GM19452 (cell line): ENCODE results near the gene KRTAP19-4.
"Not testable (repeated sequence)": the region's sequence is repeated elsewhere in the genome, so short reads cannot be mapped to it uniquely, and the experiment has no call there.

Experiments used
- ATAC-seq: cut with Tn5 transposase; IDR thresholded peaks from one replicate; pipeline ENCODE4 v1.9.1; 2021; ENCODE audit not compliant: unreplicated experiment

KRTAP19-4 gene, protein sequence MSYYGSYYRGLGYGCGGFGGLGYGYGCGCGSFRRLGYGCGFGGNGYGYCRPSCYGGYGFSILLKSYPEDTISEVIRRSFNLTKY

DNA sequence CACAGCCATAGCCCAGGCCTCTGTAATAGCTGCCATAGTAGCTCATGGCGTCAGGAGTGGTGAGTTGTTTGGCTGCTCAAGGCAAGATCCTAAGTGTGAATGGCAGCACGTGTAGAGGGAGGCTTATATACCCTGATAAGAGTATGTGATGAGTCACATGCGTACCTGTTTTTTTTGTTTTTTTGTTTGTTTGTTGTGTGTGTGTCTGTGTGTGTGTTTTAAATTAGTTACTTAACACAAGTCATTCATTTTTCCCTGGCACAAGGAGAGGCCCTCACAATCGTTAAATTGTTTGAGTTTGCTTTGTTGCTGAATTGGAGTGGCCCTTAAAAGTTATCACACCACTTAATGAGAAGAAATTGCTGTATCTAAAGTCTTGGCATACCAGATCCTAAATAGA is at the start of gene KRTAP19-4:
TSS of gene KRTAP19-4 (minus strand) at position 101 of the 400 bp plus-strand sequence. CDS start at position 46, 55 bp downstream.
- no peak for ATAC-seq

DNA sequence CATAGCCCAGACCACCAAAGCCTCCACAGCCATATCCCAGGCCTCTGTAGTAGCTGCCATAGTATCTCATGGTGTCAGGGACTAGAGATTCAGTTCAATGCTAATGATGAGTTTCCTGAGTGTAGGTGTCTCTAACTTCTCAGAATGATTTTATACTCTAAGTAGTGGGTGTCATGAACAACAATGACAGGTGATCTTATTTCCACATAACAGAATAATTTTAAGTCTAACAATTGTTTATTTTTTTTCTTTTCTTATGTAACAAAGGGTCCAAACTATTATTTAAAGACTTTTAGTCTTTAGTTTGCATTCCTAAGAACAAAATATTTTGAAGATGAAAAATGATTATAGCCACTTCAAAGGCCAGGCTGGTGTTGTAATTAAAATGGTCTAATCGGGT is 44.8 kb upstream of the KRTAP19-4 start, which contains the start of gene KRTAP19-6:
TSS of gene KRTAP19-6 (minus strand) at position 101 of the 400 bp plus-strand sequence. CDS start at position 70, 31 bp downstream.
- no peak for ATAC-seq

DNA sequence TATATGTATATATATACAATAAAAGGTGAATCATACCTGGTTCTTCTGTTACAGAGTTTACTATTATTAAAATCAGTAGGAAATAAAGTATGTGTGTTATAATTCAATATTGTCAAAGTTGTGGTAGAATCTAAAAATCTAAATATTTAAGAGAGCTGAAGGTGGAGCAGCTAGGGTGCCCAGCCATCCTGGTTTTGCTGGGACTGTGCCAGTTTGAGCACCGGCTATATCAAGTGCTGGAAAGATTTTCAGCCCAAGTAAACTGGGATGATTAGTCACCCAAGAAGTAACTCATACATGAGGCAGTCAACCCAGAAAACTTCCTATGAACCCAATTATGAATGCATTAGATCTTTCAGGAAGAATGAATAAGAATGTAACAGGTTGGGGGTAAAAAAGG is 21.9 kb upstream of the KRTAP19-4 start:
- no peak for ATAC-seq

DNA sequence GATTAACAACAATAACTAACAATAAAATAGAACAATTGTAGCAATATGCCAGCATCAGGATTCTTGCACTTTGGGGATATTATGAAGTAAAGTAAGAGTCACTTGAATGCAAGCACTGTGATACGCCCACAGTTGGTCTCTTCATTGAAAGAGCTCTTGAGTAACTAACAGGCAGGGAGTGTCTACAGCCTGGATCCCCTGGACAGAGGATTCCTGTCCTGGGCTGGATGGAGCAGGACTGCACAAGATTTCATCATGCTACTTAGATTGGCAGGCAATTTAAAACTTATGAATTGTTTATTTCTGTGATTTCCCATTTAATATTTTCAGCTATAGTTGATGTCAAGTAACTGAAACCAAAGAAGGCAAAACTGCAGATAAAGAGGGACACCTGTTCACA is 18.7 kb upstream of the KRTAP19-4 start:
- ATAC-seq: no peak

DNA sequence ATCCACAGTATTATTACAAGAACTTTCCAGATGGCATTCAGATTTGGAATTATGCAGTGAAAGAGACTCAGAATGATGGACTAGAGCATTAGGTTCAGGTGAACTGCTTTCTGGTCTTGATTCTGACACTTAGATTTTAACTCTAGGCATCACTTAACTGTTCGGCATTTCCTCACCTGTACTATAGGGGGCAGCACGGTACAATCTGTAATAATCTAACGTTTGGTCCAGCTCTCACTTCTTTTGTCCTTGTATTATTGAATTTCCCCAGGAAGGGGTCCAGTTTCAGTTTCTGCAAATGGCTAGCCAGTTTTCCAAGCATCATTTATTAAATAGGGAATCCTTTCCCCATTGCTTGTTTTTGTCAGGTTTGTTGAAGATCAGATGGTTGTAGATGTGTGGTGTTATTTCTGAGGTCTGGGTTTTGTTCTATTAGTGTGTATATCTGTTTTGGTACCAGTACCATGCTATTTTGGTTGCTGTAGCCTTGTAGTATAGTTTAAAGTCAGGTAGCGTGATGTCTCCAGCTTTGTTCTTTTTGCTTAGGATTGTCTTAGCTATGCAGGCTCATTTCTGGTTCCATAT is 8.7 kb upstream of the KRTAP19-4 start:
- not testable (repeated sequence) for ATAC-seq

DNA sequence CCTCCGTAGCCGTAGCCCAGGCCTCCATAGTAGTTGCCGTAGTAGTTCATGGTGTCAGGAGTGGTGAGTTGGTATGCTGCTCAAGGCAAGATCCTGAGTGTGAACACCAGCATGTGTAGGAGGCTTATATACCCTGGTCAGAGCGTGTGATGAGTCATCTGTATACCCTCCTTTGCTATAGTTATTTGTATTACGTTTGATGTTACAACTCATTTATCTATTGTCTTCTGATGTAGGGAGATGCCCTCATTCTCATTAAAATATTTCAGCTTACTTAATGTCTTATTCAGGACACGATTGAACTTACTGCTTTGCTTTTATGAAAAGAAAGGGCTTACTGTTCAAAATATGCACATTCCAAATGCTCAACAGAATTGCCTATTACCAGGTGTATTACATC is 5.1 kb upstream of the KRTAP19-4 start, which contains the start of gene KRTAP19-5:
TSS of gene KRTAP19-5 (minus strand) at position 101 of the 400 bp plus-strand sequence. CDS start at position 50, 51 bp downstream.
- ATAC-seq: no peak

DNA sequence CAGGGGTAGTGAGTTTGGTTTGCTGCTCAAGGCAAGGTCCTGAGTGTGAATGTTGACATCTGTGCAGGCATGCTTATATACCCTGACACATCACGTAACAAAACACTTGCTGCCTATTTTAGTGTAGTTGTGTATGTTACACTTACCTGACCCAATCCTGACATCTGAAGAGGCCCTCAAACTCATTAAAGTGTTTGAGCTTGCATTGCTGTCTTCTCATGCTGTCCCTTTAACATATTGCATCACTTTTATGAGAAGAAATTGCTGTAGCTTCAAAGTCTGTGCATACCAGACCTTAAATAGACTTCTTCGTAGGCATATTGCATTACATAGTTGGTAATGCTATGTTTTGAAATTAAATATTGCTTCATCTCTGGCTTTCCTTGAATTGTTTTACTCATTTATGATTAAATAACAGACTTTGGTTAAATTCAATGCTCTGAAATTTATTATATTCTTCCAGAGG is 5.0 kb downstream of the KRTAP19-4 start, which contains the start of gene KRTAP19-3:
TSS of gene KRTAP19-3 (minus strand) at position 51 of the 466 bp plus-strand sequence. CDS start 56 bp downstream, outside the sequence.
- ATAC-seq: no peak

DNA sequence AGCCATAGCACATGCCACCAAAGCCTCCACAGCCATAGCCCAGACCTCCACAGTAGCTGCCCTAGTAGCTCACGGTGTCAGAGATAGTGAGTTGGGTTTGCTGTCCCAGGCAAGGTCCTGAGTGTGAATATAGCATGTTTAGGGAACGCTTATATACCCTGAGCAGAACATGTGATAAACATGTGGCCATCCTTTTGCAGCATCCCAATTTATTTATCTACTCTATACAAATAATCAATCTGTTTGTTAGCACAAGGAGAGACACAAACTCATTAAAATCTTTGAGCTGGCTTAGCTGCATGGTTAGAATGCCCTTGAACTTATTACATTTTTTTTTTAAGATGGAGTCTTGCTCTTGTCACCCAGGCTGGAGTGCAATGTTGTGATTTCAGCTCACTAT is 9.6 kb downstream of the KRTAP19-4 start, which contains the start of gene KRTAP19-2:
TSS of gene KRTAP19-2 (minus strand) at position 101 of the 400 bp plus-strand sequence. CDS start at position 13, 88 bp downstream.
- ATAC-seq: no peak

DNA sequence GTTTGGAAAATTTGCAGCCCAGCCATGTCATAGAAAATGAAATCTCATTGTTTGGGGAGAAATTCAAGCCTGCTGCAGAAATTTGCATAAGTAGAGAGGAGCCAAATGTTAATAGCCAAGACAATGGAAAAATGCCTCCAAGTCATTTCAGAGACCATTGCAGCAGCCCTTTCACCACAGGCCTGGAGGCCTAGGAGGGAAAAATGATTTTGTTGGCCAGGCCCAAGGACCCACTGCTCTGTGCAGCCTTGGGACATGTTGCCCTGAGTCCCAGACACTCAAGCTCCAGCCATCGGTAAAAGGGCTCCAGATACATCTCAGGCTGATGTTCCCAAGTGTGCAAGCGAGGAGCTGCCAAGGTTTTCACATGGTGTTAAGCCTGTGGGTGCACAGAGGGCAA is 10.8 kb downstream of the KRTAP19-4 start:
- ATAC-seq: no peak

DNA sequence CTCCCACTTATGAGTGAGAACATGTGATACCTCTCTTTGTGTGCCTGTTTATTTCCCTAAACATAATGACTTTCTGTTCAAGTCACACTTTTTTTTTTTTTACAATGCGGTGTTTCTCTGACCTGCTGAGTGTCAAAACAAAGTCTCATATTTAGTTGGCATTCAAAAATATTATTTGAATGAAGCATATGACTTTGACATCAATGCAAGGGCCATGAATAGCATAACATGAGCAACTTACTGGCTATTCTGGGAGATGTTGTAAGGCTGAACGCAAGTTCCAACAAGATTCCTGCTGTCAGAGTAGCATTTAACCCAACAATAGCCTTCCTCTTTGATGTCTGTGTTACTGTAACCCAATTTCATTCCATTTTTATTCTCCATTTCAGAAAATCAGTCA is 14.8 kb downstream of the KRTAP19-4 start:
- no peak for ATAC-seq

DNA sequence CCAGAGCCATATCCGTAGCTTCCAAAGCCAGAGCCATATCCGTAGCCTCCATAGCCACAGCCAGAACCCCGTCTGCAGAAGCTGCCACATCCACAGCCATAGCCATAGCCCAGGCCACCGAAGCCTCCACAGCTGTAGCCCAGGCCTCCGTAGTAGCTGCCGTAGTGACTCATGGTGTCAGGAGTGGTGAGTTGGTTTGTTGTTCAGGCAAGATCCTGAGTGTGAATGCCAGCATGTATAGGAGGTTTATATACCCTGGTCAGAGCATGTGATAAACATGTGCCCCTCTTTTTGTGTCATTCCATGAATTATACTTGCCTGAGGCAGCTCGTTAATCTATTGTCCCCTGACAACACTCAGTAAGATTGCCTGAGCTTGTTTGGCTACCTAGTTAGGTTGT is 16.8 kb downstream of the KRTAP19-4 start, which contains the start of gene KRTAP19-1:
TSS of gene KRTAP19-1 (minus strand) at position 223 of the 400 bp plus-strand sequence. CDS start at position 173, 50 bp downstream.
- no peak for ATAC-seq

DNA sequence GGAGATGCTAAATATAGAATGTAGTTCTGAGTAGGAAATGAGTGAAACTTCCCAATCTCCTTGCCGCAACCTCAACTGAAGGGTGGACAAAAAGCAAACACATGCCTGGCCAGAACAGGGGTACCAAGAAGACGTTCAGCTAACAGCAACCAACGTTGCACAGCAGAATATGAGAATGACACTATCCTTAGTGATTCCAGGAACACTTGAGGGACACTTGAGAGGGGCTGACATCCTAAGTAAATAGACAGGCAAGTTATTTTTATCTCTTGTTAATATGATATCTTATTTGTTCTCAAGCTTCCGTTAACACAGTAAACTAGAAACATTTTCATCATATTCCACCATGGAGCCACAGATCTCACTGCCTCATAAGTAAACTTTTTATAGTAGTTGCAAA is 17.7 kb downstream of the KRTAP19-4 start:
- no peak for ATAC-seq

DNA sequence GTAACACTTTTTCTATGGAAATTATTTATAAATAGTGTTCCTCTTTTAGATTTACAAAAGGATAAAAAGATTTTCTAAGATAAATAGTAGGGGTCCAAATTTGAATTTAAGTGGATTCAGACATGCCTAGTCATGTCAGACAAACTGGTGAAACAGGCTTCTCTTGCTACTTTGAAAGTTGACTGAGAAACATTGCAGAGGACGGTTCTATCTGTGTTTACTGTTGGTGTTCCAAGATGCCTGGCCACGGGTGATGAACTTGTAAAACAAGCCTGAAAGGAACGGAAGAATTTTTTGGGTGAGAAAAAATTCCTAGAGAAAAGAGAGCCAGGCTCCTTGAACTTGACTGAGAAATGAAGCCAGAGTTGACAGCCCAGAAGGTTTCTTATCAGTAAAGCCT is 19.0 kb downstream of the KRTAP19-4 start:
- ATAC-seq: no peak

DNA sequence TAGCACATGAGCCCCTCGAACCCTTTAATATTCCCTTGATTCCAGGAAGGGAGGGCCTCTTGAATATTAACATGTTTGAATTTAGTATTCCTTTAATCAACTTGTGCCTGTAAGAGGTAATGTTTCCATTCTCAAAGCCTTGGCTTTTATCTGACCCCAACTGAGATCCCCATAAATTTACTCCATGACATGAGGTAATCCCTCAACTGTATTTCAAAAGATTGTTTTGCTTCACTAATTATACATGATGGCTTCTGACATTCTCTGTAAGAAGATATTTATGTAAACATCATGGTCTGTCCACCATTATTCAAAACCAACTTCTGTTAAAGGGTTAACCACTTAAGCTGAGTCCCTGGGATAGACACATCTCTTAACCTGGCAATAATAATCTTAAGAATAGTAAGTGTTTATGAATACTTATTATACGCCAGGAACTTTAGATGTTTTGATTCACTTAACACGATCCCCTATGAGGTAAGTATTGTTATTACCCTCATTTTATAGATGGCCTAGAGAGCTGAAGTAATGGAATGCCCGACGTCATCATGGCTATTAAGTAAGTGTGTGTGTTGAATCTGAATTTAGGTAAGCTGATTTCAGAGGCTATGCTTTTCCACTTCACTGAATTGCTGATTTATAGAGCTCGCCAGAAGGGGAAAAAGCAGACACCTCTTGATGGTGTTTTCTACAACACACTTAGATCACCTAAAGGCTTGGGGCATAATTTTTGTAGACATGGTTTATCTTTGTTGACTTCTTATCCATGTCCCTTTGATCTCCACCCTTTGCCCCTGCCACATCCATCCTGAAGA is 27.9 kb downstream of the KRTAP19-4 start:
- no peak for ATAC-seq

DNA sequence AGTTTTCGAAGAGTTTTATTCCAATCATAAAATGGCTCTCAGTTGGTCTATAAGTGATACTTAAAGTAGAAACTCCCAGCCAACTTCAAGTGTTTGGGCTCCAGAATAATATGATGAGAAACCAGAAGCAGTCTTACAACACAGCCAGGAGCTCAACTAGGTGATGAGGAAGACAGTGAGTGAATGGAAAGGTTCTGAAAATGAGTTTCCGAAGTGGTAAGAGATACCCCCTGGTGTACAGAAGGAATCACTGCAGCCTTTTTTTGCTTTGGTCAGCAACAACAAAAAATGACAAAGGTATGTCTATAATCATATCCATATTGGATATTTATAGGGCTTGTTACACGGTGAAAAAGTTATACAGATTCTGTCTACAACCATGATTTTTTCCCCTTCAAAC is 33.3 kb downstream of the KRTAP19-4 start:
- no peak for ATAC-seq

DNA sequence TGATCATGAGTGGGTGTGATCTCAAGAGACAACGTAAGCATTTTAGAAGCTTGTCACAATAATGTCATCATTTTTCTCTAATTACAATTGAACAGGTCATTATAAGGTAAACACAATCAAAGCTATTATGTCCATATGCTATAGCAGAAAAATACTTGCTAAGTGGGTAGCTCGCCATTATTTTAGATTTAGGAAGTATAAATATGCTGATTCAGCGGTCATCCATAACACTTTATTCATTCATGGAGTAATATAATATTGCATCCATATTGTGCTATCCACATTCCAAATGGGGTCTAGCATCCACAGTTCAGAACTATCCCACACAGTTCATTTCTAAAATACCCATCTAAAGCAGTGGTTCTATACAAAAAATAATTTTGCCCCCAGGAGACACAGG is 48.5 kb downstream of the KRTAP19-4 start:
- no peak for ATAC-seq

DNA sequence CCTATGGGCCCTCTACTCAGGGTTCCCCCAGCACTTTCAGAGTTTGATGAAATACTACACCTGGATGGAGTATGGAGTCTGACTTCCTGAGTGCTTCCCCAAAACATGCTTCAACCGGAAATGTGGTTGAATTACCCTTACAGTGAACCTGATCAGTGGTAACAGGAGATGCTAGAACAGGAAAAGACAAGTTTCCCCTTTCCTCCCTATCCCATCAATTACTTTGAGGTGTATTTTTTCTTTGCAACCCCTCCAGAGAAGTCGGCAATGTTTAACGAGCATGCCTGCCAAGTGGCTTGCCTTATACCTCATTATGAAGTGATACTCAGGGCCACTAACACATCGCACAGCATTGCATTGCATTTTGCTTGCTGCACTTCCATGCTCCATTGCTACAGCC is 49.9 kb downstream of the KRTAP19-4 start:
- ATAC-seq: no peak
